Activated naive CD8-positive, alpha-beta T cell treated with anti-CD3 and anti-CD28 coated beads for 36 hours (primary cell): ENCODE data around the gene LDB2. TPM values are rescaled to one million over a fixed set of nuclear protein-coding genes. Genes with fewer than 3 reads are reported as not detected.

Experiments
- DNase-seq: peaks from one replicate; pipeline ENCODE4 v3.0.0; 2021
- H3K27ac Mint-ChIP-seq: one replicate; pipeline ENCODE4 v1.8.0; 2022; ENCODE audit warnings: mild to moderate bottlenecking, moderate library complexity, mixed read lengths
- H3K27me3 Mint-ChIP-seq: one replicate; pipeline ENCODE4 v1.8.0; 2022; ENCODE audit warnings: mild to moderate bottlenecking, mixed read lengths
- H3K36me3 Mint-ChIP-seq: one replicate; pipeline ENCODE4 v1.8.0; 2021; ENCODE audit warnings: mild to moderate bottlenecking, mixed read lengths
- H3K4me1 Mint-ChIP-seq: one replicate; pipeline ENCODE4 v1.8.0; 2021; ENCODE audit warnings: mixed read lengths
- H3K4me3 Mint-ChIP-seq: one replicate; pipeline ENCODE4 v1.8.0; 2022; ENCODE audit warnings: mild to moderate bottlenecking, moderate library complexity, mixed read lengths
- H3K9me3 Mint-ChIP-seq: one replicate; pipeline ENCODE4 v1.8.0; 2022; ENCODE audit warnings: mixed read lengths
- total RNA-seq, 2 experiments: library from RNA; stranded (reverse); gene quantifications; one replicate each; pipeline ENCODE4 v1.2.3, GENCODE V29; 2021

The LDB2 gene
- total RNA-seq, 2 experiments from 2014 or later = not detected

DNA sequence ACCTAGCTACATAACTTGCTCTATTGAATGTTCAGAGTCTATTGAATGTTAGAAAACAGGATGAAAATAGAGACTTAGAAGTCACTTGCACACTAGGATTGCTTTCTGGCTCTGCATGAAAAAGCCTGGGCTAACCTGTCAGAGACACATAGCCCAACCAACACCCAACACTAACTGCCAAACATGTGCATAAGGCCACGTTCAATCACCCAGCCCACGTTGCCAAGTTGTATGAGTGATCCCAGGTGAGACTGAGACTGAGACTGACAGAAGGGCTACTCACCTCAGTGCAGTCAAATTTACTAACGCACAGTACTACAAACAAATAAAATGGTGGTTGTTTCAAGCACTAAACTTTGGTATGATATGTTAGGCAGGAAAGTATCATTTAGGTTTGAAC lies 61.0 kb downstream of the LDB2 start:
- Mint-ChIP-seq H3K27me3 (peaks cover 13% of the 10 kb centered on the region), H3K9me3 (no peaks in the 10 kb centered on the region), H3K4me1 (no peaks in the 10 kb centered on the region), H3K4me3 (no peak overlapping the region), H3K27ac (no peak overlapping the region), H3K36me3 (no peaks in the 10 kb centered on the region)
- DNase-seq = no peak

DNA sequence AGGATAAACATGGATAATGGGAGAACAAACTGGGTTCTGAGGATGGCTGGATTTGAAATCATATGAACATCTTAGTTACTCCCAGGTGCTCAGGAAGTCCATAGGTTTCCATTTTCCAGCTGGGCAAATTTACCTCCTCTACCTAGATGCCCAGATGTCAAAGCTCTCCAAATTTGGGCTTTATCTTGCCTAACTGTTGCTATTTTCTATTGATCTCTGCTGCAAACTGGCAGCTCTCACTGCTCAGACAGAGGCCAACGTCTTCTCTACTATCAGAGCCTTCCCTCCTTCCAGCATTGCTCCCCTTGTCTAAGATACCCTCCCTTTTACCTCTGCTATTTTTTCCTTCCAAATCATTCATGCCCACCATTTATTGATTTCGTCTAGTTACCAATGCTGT lies 62.1 kb downstream of the LDB2 start:
- H3K27me3 Mint-ChIP-seq = peaks cover 13% of the 10 kb centered on the region
- no peak for DNase-seq
- no peaks in the 10 kb centered on the region for H3K4me1 Mint-ChIP-seq
- H3K4me3 Mint-ChIP-seq = no peak overlapping the region
- H3K9me3 Mint-ChIP-seq = no peaks in the 10 kb centered on the region
- H3K36me3 Mint-ChIP-seq = no peaks in the 10 kb centered on the region
- no peak overlapping the region for H3K27ac Mint-ChIP-seq

DNA sequence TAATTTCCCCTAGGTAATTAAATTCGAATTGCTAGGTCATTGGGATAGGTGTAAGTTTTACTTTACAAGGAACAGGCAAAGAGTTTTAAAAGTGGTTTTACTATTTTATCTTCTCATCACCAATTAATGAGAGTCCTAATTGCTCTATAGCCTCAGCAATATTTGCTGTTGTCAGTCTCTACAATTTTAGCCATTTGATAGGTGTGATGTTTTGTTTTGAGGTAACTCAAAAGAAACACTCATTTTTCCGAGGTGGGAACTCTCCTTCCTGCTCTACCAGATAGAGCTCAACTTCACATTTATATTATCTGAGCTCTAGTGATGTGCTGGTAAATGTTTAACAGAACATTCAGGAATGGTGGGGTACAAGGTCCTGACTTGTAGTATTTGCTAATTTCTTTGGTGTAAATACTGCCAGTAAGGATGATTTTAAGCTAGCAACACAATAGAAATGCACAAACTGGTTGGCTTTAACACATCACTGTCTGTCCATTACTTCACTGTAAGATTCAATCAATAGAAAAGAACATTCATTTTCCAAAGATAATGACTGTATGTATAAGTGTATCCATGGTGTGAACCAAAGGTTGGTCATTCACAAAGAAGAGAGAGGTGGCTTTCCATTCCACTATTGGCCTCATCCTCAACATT lies 62.7 kb downstream of the LDB2 start:
- Mint-ChIP-seq H3K9me3 (no peaks in the 10 kb centered on the region), H3K36me3 (no peaks in the 10 kb centered on the region), H3K4me3 (no peak overlapping the region), H3K27me3 (peaks cover 16% of the 10 kb centered on the region), H3K4me1 (no peaks in the 10 kb centered on the region), H3K27ac (no peak overlapping the region)
- no peak for DNase-seq

DNA sequence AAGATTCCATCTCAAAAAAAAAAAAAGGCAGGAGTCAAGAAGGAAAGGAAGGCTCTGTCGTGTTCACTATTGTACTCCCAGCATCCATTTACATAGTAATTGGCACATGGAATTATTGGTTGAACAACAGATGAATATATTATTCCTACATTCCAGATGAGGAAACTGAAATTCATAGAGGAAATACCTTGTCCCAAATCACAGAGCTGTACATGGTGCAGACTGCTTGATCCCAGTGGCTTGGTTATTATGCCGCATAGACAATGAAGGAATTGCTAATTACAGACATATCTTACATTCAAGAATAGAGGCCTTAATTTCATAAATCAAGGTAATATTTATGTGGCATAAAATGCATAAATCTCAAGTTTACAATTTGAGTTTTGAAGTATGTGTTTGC lies 63.6 kb downstream of the LDB2 start:
- no peak for DNase-seq
- no peaks in the 10 kb centered on the region for H3K36me3 Mint-ChIP-seq
- no peaks in the 10 kb centered on the region for H3K9me3 Mint-ChIP-seq
- peaks cover 16% of the 10 kb centered on the region for H3K27me3 Mint-ChIP-seq
- no peaks in the 10 kb centered on the region for H3K4me1 Mint-ChIP-seq
- no peak overlapping the region for H3K27ac Mint-ChIP-seq
- no peak overlapping the region for H3K4me3 Mint-ChIP-seq

DNA sequence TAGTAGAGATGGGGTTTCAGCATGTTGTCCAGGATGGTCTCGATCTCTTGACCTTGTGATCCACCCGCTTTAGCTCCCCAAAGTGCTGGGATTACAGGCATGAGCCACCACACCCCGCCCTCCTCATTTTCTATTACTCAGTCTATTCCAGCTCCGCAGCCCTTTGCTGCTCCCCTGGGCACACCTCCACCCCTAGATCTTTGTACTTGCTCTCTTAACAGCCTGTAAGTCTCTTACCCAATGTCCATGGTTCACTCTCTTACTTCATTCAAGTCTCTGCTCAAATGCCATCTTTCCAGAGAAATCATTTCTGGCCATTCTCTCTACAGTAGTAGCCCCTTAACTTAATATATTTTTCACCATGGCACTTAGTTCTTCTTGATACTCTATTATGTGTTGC lies 64.7 kb downstream of the LDB2 start:
- Mint-ChIP-seq H3K36me3 (no peaks in the 10 kb centered on the region), H3K27me3 (peaks cover 16% of the 10 kb centered on the region), H3K4me3 (no peak overlapping the region), H3K27ac (no peak overlapping the region), H3K4me1 (no peaks in the 10 kb centered on the region), H3K9me3 (no peaks in the 10 kb centered on the region)
- DNase-seq = no peak

DNA sequence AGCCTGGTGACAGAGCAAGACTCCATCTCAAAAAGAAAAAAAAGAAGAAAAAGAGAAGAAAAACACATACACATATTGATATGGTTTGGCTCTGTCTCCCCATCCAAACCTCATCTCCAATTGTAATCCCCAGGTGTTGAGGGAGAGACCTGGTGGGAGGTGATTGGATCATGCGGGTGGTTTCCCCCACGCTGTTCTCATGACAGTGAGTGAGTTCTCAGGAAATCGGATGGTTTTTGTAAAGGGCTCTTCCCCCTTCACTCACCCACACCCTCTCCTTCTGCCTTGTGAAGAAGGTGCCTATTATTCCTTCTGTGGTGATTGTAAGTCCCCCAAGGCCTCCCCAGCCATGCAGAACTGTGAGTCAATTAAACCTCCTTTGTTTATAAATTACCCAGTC lies 68.4 kb downstream of the LDB2 start:
- Mint-ChIP-seq H3K9me3 (no peaks in the 10 kb centered on the region), H3K27me3 (peaks cover 9% of the 10 kb centered on the region), H3K4me1 (no peaks in the 10 kb centered on the region), H3K36me3 (no peaks in the 10 kb centered on the region), H3K27ac (no peak overlapping the region), H3K4me3 (no peak overlapping the region)
- DNase-seq = no peak

DNA sequence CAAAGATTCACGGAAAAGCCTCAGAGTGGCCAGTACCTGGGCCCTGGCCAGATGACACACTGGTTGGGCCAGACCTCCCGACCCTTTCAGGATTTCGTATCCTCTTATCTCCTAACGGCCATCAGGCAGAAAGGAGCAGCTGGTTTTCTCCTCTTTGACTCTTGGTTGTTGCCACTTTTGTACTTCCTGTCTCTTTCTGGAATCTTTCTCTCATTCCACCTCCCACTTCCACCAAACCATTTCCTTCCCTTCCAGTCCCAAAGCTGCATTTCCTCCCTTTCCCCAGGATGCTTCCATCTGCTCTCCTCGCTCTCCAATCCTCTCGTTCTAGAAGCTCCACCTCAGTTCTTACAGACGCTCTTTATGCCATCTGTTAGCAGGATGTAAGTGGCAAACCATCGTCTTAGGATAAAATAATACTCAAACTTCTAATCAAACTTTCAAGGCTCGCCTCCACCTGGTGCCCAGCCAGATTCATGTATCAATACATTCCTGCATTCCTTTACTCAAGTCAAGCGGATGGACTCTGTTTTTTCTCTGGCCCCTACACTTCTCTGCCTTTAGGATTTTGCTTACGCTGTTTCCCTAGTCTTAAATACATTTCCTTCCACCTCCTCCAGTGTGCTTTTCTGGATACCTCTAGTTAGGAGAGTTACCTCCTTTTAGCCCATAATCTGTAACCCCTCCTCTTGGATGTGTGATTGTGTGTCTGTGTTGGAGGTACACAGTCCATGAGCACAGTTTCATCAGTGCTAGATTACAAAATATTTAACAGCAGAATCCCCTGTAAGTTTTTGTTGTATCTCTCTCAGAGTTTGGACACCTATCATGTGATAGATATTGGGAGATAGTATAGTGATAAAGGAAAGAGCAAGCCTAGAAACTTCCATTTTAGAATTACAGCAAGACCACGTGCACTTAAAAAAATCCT lies 70.4 kb downstream of the LDB2 start:
- Mint-ChIP-seq H3K36me3 (no peaks in the 10 kb centered on the region), H3K4me1 (no peaks in the 10 kb centered on the region), H3K9me3 (no peaks in the 10 kb centered on the region), H3K27me3 (peaks cover 3% of the 10 kb centered on the region), H3K27ac (no peak overlapping the region), H3K4me3 (no peak overlapping the region)
- no peak for DNase-seq

DNA sequence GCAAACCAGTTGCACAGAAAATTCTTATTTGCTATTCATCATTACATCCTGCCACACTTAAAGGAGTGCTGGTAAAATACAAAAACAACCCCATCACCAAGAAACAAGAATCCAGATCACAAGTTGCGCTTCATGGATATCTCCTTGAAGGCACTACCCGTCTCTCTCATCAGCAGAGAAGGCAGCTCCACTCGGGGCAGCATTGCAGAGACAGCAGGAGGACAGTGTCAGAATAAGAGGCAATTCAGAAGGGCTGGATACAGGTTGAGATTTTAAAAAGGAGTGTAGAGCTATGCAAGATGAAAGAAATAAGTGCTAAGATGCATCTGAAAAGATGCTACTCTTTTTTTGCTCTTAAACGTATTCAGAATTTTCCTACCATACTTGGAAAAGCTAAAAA lies 71.4 kb downstream of the LDB2 start:
- Mint-ChIP-seq H3K4me1 (no peaks in the 10 kb centered on the region), H3K27me3 (peaks cover 7% of the 10 kb centered on the region), H3K4me3 (no peak overlapping the region), H3K27ac (no peak overlapping the region), H3K9me3 (no peaks in the 10 kb centered on the region), H3K36me3 (no peaks in the 10 kb centered on the region)
- DNase-seq = no peak

DNA sequence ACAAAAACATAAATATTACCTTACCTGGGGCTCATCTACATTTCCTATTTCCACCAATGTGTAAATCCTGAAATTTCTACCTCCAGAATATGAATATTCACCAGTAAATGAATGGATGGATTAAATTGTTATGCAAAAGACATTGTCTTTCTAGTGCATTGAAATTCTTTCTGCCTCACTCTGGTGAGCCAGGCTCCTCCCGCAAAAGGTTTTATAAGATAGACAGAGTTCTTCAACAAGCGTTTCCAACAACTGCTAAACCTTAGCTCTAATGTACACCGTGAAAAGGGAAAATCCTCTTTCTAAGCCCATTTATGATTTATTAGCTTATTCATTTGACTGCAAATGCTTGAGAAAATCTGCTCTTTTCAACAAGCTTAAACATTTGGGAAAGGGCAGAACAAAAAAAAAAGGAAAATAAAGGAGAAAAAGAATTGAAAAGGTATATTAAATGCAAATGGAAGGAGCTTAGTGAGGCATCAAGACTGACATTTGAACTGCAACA lies 72.0 kb downstream of the LDB2 start:
- H3K36me3 Mint-ChIP-seq = no peaks in the 10 kb centered on the region
- no peaks in the 10 kb centered on the region for H3K4me1 Mint-ChIP-seq
- H3K9me3 Mint-ChIP-seq = no peaks in the 10 kb centered on the region
- H3K4me3 Mint-ChIP-seq = no peak overlapping the region
- DNase-seq = no peak
- no peak overlapping the region for H3K27ac Mint-ChIP-seq
- H3K27me3 Mint-ChIP-seq = peaks cover 7% of the 10 kb centered on the region

DNA sequence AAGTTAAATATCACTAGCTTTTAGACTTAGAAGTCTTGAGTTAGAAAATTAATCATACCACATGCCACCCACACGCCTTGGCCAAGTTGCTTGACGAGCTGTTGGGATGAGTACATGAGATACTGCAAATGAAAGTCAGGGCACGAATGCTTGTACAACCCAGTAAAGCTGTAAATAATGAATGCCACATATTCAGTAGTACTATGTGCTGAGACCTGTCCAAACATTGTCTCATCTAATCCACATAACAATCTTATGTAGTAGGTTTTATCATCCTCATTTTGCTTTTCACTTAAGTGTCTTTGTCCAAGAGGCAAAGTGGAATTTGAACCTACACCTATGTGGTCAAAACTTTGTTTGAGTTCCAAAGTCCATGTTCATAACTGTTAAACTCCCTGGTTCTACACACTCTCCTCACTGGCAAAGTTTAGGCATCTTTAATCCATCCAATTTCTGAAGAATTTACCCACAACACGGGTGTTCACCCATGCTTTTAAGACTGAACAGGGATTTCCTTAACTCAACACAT lies 74.1 kb downstream of the LDB2 start:
- Mint-ChIP-seq H3K36me3 (no peaks in the 10 kb centered on the region), H3K27ac (no peak overlapping the region), H3K4me1 (no peaks in the 10 kb centered on the region), H3K4me3 (no peak overlapping the region), H3K27me3 (peaks cover 4% of the 10 kb centered on the region), H3K9me3 (no peaks in the 10 kb centered on the region)
- DNase-seq = no peak

DNA sequence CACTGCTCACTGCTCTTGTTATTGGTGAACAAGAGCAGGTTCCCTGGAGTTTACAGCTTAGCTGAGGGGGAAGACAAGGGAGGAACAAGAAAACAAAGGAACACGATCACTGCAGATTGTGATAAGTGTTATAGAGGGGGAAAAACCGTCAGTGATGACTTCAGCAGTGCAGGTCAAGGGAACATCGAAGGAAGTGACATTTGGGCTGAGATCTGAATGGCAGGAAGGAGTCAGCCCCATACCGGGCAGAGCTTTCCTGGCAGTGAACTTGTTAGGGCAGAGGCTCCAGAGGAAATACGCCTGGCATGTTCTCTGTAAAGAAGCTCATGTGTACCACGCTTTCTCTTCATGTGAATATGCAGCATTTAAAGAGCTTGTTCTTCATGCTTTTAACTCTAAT lies 78.1 kb downstream of the LDB2 start:
- no peak for DNase-seq
- H3K4me3 Mint-ChIP-seq = no peak overlapping the region
- no peaks in the 10 kb centered on the region for H3K36me3 Mint-ChIP-seq
- no peaks in the 10 kb centered on the region for H3K4me1 Mint-ChIP-seq
- H3K27me3 Mint-ChIP-seq = peaks cover 4% of the 10 kb centered on the region
- no peaks in the 10 kb centered on the region for H3K9me3 Mint-ChIP-seq
- H3K27ac Mint-ChIP-seq = no peak overlapping the region

DNA sequence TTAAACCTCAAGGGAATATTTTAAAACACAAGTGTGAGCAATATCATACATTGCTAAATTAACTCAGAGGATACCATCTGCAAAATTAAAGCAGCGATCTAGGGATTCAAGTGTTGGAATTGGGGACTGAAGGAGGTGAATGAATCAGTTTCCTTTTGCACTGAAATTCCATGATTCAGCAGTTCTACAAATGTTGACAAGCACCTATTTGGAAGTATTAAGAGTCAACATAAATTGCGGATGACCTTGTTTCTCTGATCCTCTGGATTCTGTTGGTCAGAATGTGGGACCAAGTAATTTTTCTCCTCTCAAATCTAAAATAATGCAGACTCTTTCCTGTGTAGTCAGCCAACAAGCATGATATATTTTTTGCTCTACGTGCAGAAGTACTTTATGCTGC lies 78.8 kb downstream of the LDB2 start:
- H3K4me1 Mint-ChIP-seq = no peaks in the 10 kb centered on the region
- no peaks in the 10 kb centered on the region for H3K9me3 Mint-ChIP-seq
- H3K27me3 Mint-ChIP-seq = peaks cover 4% of the 10 kb centered on the region
- no peak overlapping the region for H3K4me3 Mint-ChIP-seq
- H3K36me3 Mint-ChIP-seq = no peaks in the 10 kb centered on the region
- H3K27ac Mint-ChIP-seq = no peak overlapping the region
- no peak for DNase-seq

DNA sequence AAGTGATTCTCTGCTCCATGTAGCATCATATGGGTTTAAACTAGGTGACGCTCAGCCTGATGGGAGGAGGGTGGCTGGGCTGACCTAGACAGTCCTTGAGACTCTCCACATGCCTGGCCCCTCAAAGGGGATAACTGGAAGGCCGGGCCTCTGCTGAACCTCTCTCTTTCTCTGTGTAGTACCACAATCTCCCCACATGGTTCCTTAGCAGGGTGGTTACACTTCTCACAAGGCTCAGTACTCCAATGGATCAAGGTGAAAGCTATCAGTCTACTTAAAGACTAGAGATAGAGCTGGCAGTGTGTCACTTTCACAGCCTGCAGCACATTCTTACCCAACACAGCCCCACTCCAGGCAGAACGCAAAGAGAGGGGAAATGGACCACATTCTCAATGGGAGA lies 80.4 kb downstream of the LDB2 start:
- H3K9me3 Mint-ChIP-seq = no peaks in the 10 kb centered on the region
- no peak overlapping the region for H3K4me3 Mint-ChIP-seq

DNA sequence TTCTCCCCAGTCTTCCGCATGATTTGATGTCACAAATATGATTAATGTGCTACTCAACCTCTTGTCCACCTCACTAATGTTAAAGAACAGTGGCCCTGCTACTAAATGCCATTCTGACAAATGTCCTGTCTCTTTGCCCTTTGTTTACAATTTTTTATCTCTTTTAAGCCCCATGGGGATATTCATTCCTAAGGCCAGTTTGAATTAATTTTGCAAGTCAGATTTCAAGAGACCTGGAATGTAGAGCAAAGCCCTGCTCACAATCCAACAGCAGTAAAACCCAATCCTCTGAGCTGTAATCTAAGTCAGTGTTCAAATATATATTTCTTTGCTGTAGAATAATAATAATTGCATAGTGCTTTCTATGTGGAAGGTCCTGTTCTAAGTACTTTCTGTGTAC lies 81.2 kb downstream of the LDB2 start:
- DNase-seq = no peak
- Mint-ChIP-seq H3K36me3 (no peaks in the 10 kb centered on the region), H3K9me3 (no peaks in the 10 kb centered on the region), H3K27me3 (no peaks in the 10 kb centered on the region), H3K4me1 (no peaks in the 10 kb centered on the region), H3K27ac (no peak overlapping the region), H3K4me3 (no peak overlapping the region)

More for the DNA sequence above, 80.4 kb downstream of the LDB2 start:
- peaks cover 4% of the 10 kb centered on the region for H3K27me3 Mint-ChIP-seq
- no peaks in the 10 kb centered on the region for H3K4me1 Mint-ChIP-seq
- H3K36me3 Mint-ChIP-seq = no peaks in the 10 kb centered on the region
- DNase-seq = no peak
- H3K27ac Mint-ChIP-seq = no peak overlapping the region

DNA sequence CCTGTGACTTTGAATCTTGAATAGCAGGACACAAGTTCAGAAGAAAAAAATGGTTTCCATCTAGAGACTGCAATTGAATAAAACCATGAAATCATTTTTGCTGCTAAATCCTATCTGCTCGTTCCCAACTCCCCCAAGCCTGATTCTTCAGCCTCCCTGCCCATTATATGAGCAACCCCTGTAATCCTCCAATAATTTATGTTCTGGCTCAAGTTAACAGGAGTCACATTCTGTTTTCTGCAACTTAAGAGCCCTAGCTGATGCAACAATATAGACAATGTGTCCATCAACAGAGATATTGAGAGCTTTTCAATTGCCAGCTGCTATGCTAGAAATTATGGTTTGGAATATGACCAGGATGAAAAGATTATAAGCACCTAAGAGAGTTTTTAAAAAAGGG lies 84.1 kb downstream of the LDB2 start:
- Mint-ChIP-seq H3K4me1 (no peaks in the 10 kb centered on the region), H3K27me3 (peaks cover 6% of the 10 kb centered on the region), H3K9me3 (no peaks in the 10 kb centered on the region), H3K36me3 (no peaks in the 10 kb centered on the region), H3K27ac (no peak overlapping the region), H3K4me3 (no peak overlapping the region)
- DNase-seq = no peak
